ENCODE results near the gene LGR4.
"Not testable (repeated sequence)": the region's sequence is repeated elsewhere in the genome, so short reads cannot be mapped to it uniquely, and the experiment has no call there.

LGR4 gene

GRCh38 chr11:27328614-27329013 is 144.0 kb downstream of the LGR4 start:
- H3K36me3 ChIP-seq (ENCODE audit: control insufficient read depth, low read length): no peaks in the 10 kb centered on the region
- no peaks in the 10 kb centered on the region for H3K9me3 ChIP-seq (ENCODE audit: control insufficient read depth, insufficient read depth, low read length)
- no peaks in the 10 kb centered on the region for H3K27me3 ChIP-seq (ENCODE audit: control insufficient read depth, low read length)
- no peaks in the 10 kb centered on the region for H3K4me1 ChIP-seq (ENCODE audit: control insufficient read depth, low read length)
- H3K27ac ChIP-seq (ENCODE audit: low read depth, low read length): no peak overlapping the region
- H3K79me2 ChIP-seq (ENCODE audit: control insufficient read depth, low read length): no peaks in the 10 kb centered on the region
- H3K4me3 ChIP-seq (ENCODE audit: low read length): no peak overlapping the region
- H3K4me2 ChIP-seq (ENCODE audit: low read length): no peak overlapping the region
- no peak for TF ChIP-seq EZH2phosphoT487 (IDR thresholded peaks at IDR 0.05; ENCODE audit: borderline replicate concordance, low read length)
- TF ChIP-seq, protein P1, sequence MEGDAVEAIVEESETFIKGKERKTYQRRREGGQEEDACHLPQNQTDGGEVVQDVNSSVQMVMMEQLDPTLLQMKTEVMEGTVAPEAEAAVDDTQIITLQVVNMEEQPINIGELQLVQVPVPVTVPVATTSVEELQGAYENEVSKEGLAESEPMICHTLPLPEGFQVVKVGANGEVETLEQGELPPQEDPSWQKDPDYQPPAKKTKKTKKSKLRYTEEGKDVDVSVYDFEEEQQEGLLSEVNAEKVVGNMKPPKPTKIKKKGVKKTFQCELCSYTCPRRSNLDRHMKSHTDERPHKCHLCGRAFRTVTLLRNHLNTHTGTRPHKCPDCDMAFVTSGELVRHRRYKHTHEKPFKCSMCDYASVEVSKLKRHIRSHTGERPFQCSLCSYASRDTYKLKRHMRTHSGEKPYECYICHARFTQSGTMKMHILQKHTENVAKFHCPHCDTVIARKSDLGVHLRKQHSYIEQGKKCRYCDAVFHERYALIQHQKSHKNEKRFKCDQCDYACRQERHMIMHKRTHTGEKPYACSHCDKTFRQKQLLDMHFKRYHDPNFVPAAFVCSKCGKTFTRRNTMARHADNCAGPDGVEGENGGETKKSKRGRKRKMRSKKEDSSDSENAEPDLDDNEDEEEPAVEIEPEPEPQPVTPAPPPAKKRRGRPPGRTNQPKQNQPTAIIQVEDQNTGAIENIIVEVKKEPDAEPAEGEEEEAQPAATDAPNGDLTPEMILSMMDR (IDR thresholded peaks at IDR 0.05; ENCODE audit: low read depth, low read length, poor library complexity, severe bottlenecking): no peak
- H3F3A ChIP-seq (ENCODE audit: control insufficient read depth, insufficient read depth): no peaks in the 10 kb centered on the region
- no peaks in the 10 kb centered on the region for H3K9me2 ChIP-seq (replicated peaks; ENCODE audit: control insufficient read depth, low read length)
- H4K20me1 ChIP-seq (ENCODE audit: control insufficient read depth, insufficient read depth, low read depth, low read length): no peaks in the 10 kb centered on the region

- H4K20me1 ChIP-seq (ENCODE audit: control insufficient read depth, insufficient read depth, low read depth, low read length); H3K9me2 ChIP-seq (replicated peaks; ENCODE audit: control insufficient read depth, low read length); H3K9me3 ChIP-seq (ENCODE audit: control insufficient read depth, insufficient read depth, low read length); H3K27me3 ChIP-seq (ENCODE audit: control insufficient read depth, low read length); H3K4me3 ChIP-seq (ENCODE audit: low read length); H3F3A ChIP-seq (ENCODE audit: control insufficient read depth, insufficient read depth); H3K79me2 ChIP-seq (ENCODE audit: control insufficient read depth, low read length); H3K4me1 ChIP-seq (ENCODE audit: control insufficient read depth, low read length); H3K36me3 ChIP-seq (ENCODE audit: control insufficient read depth, low read length); H3K4me2 ChIP-seq (ENCODE audit: low read length); H3K27ac ChIP-seq (ENCODE audit: low read depth, low read length): not testable (repeated sequence)
Measured at GRCh38 chr11:27327064-27327463, 145.5 kb downstream of the LGR4 start.

- H3K36me3 ChIP-seq (ENCODE audit: control insufficient read depth, low read length); H3K79me2 ChIP-seq (ENCODE audit: control insufficient read depth, low read length); H3K27ac ChIP-seq (ENCODE audit: low read depth, low read length): not testable (repeated sequence)
Measured at GRCh38 chr11:27322196-27322595, 150.4 kb downstream of the LGR4 start.

GRCh38 chr11:27321340-27321739 is 151.2 kb downstream of the LGR4 start:
- H3K27ac ChIP-seq (ENCODE audit: low read depth, low read length); H3F3A ChIP-seq (ENCODE audit: control insufficient read depth, insufficient read depth); H3K4me3 ChIP-seq (ENCODE audit: low read length); H3K4me2 ChIP-seq (ENCODE audit: low read length); H3K4me1 ChIP-seq (ENCODE audit: control insufficient read depth, low read length); H3K79me2 ChIP-seq (ENCODE audit: control insufficient read depth, low read length); H3K9me3 ChIP-seq (ENCODE audit: control insufficient read depth, insufficient read depth, low read length); H3K36me3 ChIP-seq (ENCODE audit: control insufficient read depth, low read length); H3K27me3 ChIP-seq (ENCODE audit: control insufficient read depth, low read length); H4K20me1 ChIP-seq (ENCODE audit: control insufficient read depth, insufficient read depth, low read depth, low read length); H3K9me2 ChIP-seq (replicated peaks; ENCODE audit: control insufficient read depth, low read length): not testable (repeated sequence)

More at GRCh38 chr11:27322196-27322595, 150.4 kb downstream of the LGR4 start:
- H3K4me2 ChIP-seq (ENCODE audit: low read length); H3K4me1 ChIP-seq (ENCODE audit: control insufficient read depth, low read length); H4K20me1 ChIP-seq (ENCODE audit: control insufficient read depth, insufficient read depth, low read depth, low read length); H3F3A ChIP-seq (ENCODE audit: control insufficient read depth, insufficient read depth); H3K9me3 ChIP-seq (ENCODE audit: control insufficient read depth, insufficient read depth, low read length); H3K27me3 ChIP-seq (ENCODE audit: control insufficient read depth, low read length); H3K4me3 ChIP-seq (ENCODE audit: low read length); H3K9me2 ChIP-seq (replicated peaks; ENCODE audit: control insufficient read depth, low read length): not testable (repeated sequence)

GRCh38 chr11:27319072-27319471 is 153.5 kb downstream of the LGR4 start:
- TF ChIP-seq, protein P1 (IDR thresholded peaks at IDR 0.05; ENCODE audit: low read depth, low read length, poor library complexity, severe bottlenecking): no peak
- no peak for TF ChIP-seq EZH2phosphoT487 (IDR thresholded peaks at IDR 0.05; ENCODE audit: borderline replicate concordance, low read length)
- no peak overlapping the region for H3K27ac ChIP-seq (ENCODE audit: low read depth, low read length)
- H3K4me3 ChIP-seq (ENCODE audit: low read length): no peak overlapping the region
- no peaks in the 10 kb centered on the region for H3F3A ChIP-seq (ENCODE audit: control insufficient read depth, insufficient read depth)
- no peaks in the 10 kb centered on the region for H3K36me3 ChIP-seq (ENCODE audit: control insufficient read depth, low read length)
- no peaks in the 10 kb centered on the region for H3K79me2 ChIP-seq (ENCODE audit: control insufficient read depth, low read length)
- no peaks in the 10 kb centered on the region for H3K9me2 ChIP-seq (replicated peaks; ENCODE audit: control insufficient read depth, low read length)
- H3K4me1 ChIP-seq (ENCODE audit: control insufficient read depth, low read length): no peaks in the 10 kb centered on the region
- H4K20me1 ChIP-seq (ENCODE audit: control insufficient read depth, insufficient read depth, low read depth, low read length): no peaks in the 10 kb centered on the region
- H3K9me3 ChIP-seq (ENCODE audit: control insufficient read depth, insufficient read depth, low read length): no peaks in the 10 kb centered on the region
- H3K4me2 ChIP-seq (ENCODE audit: low read length): no peak overlapping the region
- H3K27me3 ChIP-seq (ENCODE audit: control insufficient read depth, low read length): no peaks in the 10 kb centered on the region

All from DOHH2 (cell line).